ENCODE results near the gene ALDOC.

Gene ALDOC

DNA sequence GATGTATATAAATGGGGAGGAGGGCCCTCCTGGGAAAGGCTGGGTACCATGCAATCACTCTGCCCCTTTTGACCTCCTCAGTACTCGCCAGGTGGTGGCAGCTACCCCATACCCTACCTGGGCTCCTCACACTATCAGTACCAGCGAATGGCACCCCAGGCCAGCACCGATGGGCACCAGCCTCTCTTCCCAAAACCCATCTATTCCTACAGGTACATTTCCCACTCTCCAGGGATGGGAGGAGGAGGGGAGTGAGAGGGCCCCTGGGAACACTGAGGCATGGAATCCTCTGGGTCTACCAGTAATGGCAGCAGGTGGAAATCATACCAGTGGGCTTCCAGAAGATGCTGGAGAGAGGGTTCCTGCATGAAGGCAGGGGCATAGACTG is 47.7 kb downstream of the ALDOC start:
- H3K4me3 ChIP-seq (ENCODE audit: low read depth, low read length) = no peak overlapping the region
- ChIA-PET POLR2A (no interaction called here), CTCF (interaction anchor here (0.8 to 6.2 kb wide), 5 partner anchors 8 to 33 kb away, joined by 3 to 56 read pairs (median 19); no protein-coding TSS in a partner anchor)
- TF ChIP-seq, protein P1, sequence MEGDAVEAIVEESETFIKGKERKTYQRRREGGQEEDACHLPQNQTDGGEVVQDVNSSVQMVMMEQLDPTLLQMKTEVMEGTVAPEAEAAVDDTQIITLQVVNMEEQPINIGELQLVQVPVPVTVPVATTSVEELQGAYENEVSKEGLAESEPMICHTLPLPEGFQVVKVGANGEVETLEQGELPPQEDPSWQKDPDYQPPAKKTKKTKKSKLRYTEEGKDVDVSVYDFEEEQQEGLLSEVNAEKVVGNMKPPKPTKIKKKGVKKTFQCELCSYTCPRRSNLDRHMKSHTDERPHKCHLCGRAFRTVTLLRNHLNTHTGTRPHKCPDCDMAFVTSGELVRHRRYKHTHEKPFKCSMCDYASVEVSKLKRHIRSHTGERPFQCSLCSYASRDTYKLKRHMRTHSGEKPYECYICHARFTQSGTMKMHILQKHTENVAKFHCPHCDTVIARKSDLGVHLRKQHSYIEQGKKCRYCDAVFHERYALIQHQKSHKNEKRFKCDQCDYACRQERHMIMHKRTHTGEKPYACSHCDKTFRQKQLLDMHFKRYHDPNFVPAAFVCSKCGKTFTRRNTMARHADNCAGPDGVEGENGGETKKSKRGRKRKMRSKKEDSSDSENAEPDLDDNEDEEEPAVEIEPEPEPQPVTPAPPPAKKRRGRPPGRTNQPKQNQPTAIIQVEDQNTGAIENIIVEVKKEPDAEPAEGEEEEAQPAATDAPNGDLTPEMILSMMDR (IDR thresholded peaks at IDR 0.05; ENCODE audit: insufficient read depth, low read length, missing control alignments) = no peak
- no peak for DNase-seq (ENCODE audit: low read depth, low spot score)

DNA sequence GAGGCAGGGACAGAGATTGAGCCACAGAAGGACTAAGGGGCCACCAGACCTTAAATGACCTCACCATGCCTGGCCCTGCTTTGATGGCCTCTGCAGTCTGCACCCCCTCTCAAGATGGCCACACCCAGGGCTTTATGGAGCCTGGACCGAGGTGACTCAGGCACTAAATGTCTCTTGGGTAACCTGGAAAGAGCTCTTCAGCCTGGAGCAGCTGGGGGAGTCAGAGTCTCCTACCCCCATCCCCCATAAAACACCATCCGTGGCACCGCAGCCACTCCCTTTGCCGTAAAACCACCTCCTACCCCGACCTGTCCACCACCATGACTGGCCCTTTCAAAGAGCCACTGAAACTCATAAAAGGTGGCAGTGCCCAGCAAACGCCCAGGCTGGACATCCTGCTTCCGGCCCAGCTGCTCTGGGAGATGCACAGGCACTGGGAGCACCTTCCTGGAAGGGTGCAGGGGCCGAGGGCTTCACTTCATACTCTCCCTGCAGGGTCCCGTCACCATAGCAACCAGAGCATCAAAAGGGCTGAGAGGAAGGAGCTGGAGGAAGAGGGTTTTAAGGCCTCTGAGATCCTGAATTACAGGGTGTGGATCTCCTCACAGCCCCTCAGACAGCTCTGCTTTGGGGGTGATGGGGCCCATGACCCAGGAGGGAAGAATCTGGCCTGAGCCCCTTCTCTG is 48.2 kb downstream of the ALDOC start:
- ChIA-PET POLR2A (no interaction called here), CTCF (interaction anchor here (0.8 to 6.2 kb wide), 6 partner anchors 9 to 33 kb away, joined by 3 to 56 read pairs (median 12); no protein-coding TSS in a partner anchor)
- no peak overlapping the region for H3K4me3 ChIP-seq (ENCODE audit: low read depth, low read length)
- TF ChIP-seq, protein P1 (IDR thresholded peaks at IDR 0.05; ENCODE audit: insufficient read depth, low read length, missing control alignments) = no peak
- no peak for DNase-seq (ENCODE audit: low read depth, low spot score)

DNA sequence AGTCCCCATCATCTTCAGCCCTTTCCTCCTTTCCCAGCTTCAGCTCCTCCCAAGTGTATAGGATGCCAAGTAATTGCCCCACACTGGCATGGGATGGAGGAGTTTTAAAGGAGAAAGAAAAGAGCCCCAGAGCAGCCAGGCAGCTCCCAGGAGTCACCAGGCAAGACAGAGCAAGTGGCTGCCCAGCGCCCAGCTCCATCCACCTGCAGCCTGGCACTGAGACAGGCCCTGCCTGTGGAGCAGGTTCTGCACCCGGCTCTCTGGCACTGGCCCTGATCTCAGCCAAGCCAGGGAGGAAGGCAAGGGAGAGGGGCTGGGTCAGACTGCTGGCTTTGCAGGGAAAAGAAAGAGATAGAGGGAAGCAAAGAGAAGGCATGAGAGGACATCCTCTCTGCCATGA is 48.8 kb downstream of the ALDOC start:
- CTCF ChIA-PET = interaction anchor here (1.2 to 6.2 kb wide), 4 partner anchors 9 to 25 kb away, joined by 3 to 56 read pairs (median 26); no protein-coding TSS in a partner anchor

DNA sequence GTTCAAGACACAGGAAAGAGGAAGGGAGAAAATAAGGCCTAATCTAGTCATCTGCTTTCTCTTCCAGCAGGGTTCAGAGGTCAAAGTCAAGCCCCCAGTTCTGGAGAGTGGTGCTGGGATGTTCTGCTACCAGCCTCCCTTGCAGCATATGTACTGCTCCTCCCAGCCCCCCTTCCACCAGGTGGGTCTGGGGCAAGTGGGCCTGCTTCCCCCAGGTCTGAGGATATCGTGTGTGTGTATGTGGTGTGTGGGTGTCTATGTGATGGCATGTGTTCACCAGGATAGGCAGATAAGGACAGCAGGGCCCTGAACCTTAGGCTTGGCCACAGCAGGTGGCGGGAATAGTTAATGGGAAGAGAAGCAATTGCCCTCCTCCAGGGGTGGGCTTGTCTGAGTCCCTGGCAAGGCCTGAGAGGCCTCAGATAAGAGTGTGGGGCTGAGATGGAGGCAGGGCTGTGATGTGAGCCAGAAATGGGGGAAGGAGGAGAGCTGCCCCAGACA is 49.5 kb downstream of the ALDOC start:
- TF ChIP-seq, protein P1 (IDR thresholded peaks at IDR 0.05; ENCODE audit: insufficient read depth, low read length, missing control alignments) = no peak
- CTCF ChIA-PET = interaction anchor here (1.2 to 6.2 kb wide), 4 partner anchors 10 to 24 kb away, joined by 3 to 56 read pairs (median 26); no protein-coding TSS in a partner anchor
- no peak for DNase-seq (ENCODE audit: low read depth, low spot score)
- POLR2A ChIA-PET = no interaction called here
- H3K4me3 ChIP-seq (ENCODE audit: low read depth, low read length) = no peak overlapping the region

More for the DNA sequence above, 48.8 kb downstream of the ALDOC start:
- POLR2A ChIA-PET = no interaction called here
- TF ChIP-seq, protein P1 (IDR thresholded peaks at IDR 0.05; ENCODE audit: insufficient read depth, low read length, missing control alignments) = no peak
- DNase-seq (ENCODE audit: low read depth, low spot score) = no peak
- no peak overlapping the region for H3K4me3 ChIP-seq (ENCODE audit: low read depth, low read length)

DNA sequence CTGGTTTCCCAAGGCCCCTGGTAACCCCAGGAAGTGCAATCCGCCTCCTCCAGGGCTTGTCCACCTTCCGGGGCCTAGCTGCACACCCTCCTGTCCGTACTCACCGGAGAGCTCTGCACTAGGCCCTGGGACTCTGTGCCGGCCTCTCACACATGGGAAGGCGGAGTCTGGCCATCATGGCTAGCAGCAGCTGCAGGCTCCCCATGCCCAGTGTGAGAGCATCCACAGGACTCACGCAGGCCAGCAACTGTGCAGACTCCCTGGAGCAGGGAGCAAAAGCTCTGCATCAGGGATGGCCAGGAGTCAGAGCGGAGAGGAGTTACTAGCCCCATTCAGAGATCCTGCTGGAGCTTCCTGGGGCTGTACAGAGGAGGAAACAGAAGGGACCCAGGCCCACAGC is 50.3 kb downstream of the ALDOC start:
- H3K4me3 ChIP-seq (ENCODE audit: low read depth, low read length) = no peak overlapping the region
- DNase-seq (ENCODE audit: low read depth, low spot score) = no peak
- ChIA-PET CTCF (interaction anchor here (0.8 to 5.2 kb wide), 6 partner anchors 9 to 119 kb away, joined by 3 to 33 read pairs (median 4); partner anchors contain the start of gene BLTP2), POLR2A (no interaction called here)
- TF ChIP-seq, protein P1 (IDR thresholded peaks at IDR 0.05; ENCODE audit: insufficient read depth, low read length, missing control alignments) = no peak
